PC-3 (cell line): Measurements from ENCODE around the gene ATP1B3. TPM values are rescaled to one million over a fixed set of nuclear protein-coding genes. Genes with fewer than 3 reads are reported as not detected.
A peak's percentile ranks its signal among the peaks of the same experiment; 100 is the strongest.

Experiments
- ATAC-seq: fragments of 200-7000 bp; cut with Tn5 transposase; 2 replicates; pipeline ENCODE4 v1.9.1; 2020; ENCODE audit warnings: mild to moderate bottlenecking, moderate library complexity
- BruUV-seq: library from RNA; stranded (reverse); fragments of 400-500 nt; replicated peaks from 2 replicates; lab custom pipeline; 2021; lab: Mats Ljungman, UMichigan
- CTCF ChIA-PET: fragments of 300-600 bp; sonication (Branson Sonifier 250); formaldehyde crosslinking; loops from one replicate; lab custom pipeline; 2022; ENCODE audit warnings: antibody characterized with exemption; lab: Charles Lee
- POLR2A ChIA-PET: fragments of 300-600 bp; sonication (Branson Sonifier 250); formaldehyde crosslinking; loops from one replicate; lab custom pipeline; 2022; ENCODE audit warnings: antibody characterized with exemption; ENCODE audit not compliant: unreplicated experiment; lab: Charles Lee
- DNase-seq: peaks from one replicate; pipeline ENCODE4 v3.0.0-alpha.2; 2015
- H2AFZ ChIP-seq: fragments of 300-600 bp; sonication (generic); 2 replicates; pipeline ENCODE4 v1.6.0; 2016; ENCODE audit warnings: antibody characterized with exemption, low read length
- H3F3A ChIP-seq: fragments of 300-600 bp; sonication (generic); one replicate; pipeline ENCODE4 v1.6.0; 2017; ENCODE audit warnings: antibody characterized with exemption, low read length, control low read depth, mild to moderate bottlenecking; ENCODE audit not compliant: unreplicated experiment
- H3K27ac ChIP-seq: fragments of 300-600 bp; sonication (generic); 2 replicates; pipeline ENCODE4 v1.5.1; 2016; ENCODE audit warnings: mild to moderate bottlenecking, low read length
- H3K27me3 ChIP-seq: fragments of 300-600 bp; sonication (generic); 2 replicates; pipeline ENCODE4 v1.6.1; 2016; ENCODE audit warnings: low read length, mixed read lengths
- H3K36me3 ChIP-seq: fragments of 300-600 bp; sonication (generic); 2 replicates; pipeline ENCODE4 v1.6.1; 2016; ENCODE audit warnings: low read depth, mixed run types, low read length, mixed read lengths
- H3K4me1 ChIP-seq: fragments of 300-600 bp; sonication (generic); 2 replicates; pipeline ENCODE4 v1.5.1; 2016; ENCODE audit warnings: low read length; ENCODE audit not compliant: insufficient read depth
- H3K4me2 ChIP-seq: fragments of 300-600 bp; sonication (generic); 2 replicates; pipeline ENCODE4 v1.6.0; 2016; ENCODE audit warnings: low read length
- H3K4me3 ChIP-seq: fragments of 300-600 bp; sonication (generic); 2 replicates; pipeline ENCODE4 v1.5.1; 2016; ENCODE audit warnings: mild to moderate bottlenecking, low read length, mixed read lengths
- H3K79me2 ChIP-seq: fragments of 300-600 bp; sonication (generic); 2 replicates; pipeline ENCODE4 v1.6.1; 2017; ENCODE audit warnings: low read length, mixed read lengths
- H3K9ac ChIP-seq: fragments of 300-600 bp; sonication (generic); 2 replicates; pipeline ENCODE4 v1.6.0; 2016; ENCODE audit warnings: mild to moderate bottlenecking, low read length
- H3K9me2 ChIP-seq: fragments of 300-600 bp; sonication (generic); replicated peaks from 2 replicates; pipeline ENCODE4 v1.6.1; 2016; ENCODE audit warnings: mixed run types, low read length, mixed read lengths
- H3K9me3 ChIP-seq: fragments of 300-600 bp; sonication (generic); 2 replicates; pipeline ENCODE4 v1.6.1; 2016; ENCODE audit warnings: low read length, mixed read lengths
- H4K20me1 ChIP-seq: fragments of 300-600 bp; sonication (generic); 2 replicates; pipeline ENCODE4 v1.6.1; 2016; ENCODE audit warnings: low read length, mixed read lengths
- CTCF ChIP-seq: fragments of 300-600 bp; sonication (generic); conservative IDR thresholded peaks from 2 replicates; pipeline ENCODE4 v1.5.1; 2017; ENCODE audit warnings: antibody characterized with exemption, low read depth, mild to moderate bottlenecking, low read length
- EZH2 ChIP-seq: fragments of 300-600 bp; sonication (generic); IDR thresholded peaks from one replicate; pipeline ENCODE4 v1.6.1; 2017; ENCODE audit warnings: antibody characterized with exemption, mild to moderate bottlenecking, low read length; ENCODE audit not compliant: unreplicated experiment
- EZH2phosphoT487 ChIP-seq: fragments of 300-600 bp; sonication (generic); IDR thresholded peaks from 2 replicates; pipeline ENCODE4 v1.6.1; 2018; ENCODE audit warnings: mild to moderate bottlenecking, antibody characterized with exemption, low read length, borderline replicate concordance
- intact Hi-C: fragments of 100-400 bp; cut with micrococcal nuclease; formaldehyde crosslinking; loops from 2 replicates; pipeline ENCODE4 v1.9.0; 2023
- total RNA-seq: library from RNA; depleted of rRNA; stranded (reverse); fragments of >200 nt; gene quantifications from 2 replicates; pipeline ENCODE4 v1.2.3, GENCODE V29; 2014

ATP1B3 gene
- total RNA-seq, 1 experiment from 2014 or later, result 20.6 TPM

- no peak overlapping the region for H3K9ac ChIP-seq
- H3K9me2 ChIP-seq, result no peaks in the 10 kb centered on the region
- no peak overlapping the region for H3K27ac ChIP-seq
- ChIA-PET CTCF (no interaction called here), POLR2A (no interaction called here)
- intact Hi-C loops, result no loop called here
- H2AFZ ChIP-seq, result no peak overlapping the region
- H3K4me1 ChIP-seq, result no peaks in the 10 kb centered on the region; the same call in 1 of the 2 replicates
- ATAC-seq (no peak), DNase-seq (no peak)
- no peaks in the 10 kb centered on the region for H3K79me2 ChIP-seq
- no peak overlapping the region for H3K4me2 ChIP-seq
- no peaks in the 10 kb centered on the region for H3K36me3 ChIP-seq
- no peaks in the 10 kb centered on the region for H3K27me3 ChIP-seq
- BruUV-seq, result no TSS peak
- no peaks in the 10 kb centered on the region for H3F3A ChIP-seq
- TF ChIP-seq EZH2phosphoT487 (no peak), EZH2 (no peak), CTCF (no peak)
- H3K4me3 ChIP-seq, result no peak overlapping the region
- H4K20me1 ChIP-seq, result no peaks in the 10 kb centered on the region
- no peaks in the 10 kb centered on the region for H3K9me3 ChIP-seq
These were observed 27.2 kb upstream of the ATP1B3 start for GRCh38 chr3:141849056-141849815.

DNA sequence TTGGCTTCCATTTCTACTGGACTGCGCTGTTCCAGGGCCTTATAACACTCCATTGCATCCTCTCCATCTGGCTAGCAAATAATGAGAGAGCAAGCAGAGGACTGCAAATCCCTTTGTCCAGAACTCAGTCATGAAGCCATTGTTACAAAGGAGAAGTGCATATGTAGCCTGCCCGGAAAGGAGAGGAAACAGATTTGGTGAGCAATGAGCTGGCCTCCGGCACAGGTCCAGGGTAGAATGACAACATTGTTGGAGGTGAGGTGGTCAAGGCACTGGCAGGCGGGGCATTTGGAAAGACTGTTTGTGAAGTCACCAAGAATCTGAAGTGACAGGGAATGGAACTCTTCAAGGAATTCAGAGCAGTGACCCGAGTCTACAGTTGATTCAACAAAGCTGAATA lies 25.0 kb upstream of the ATP1B3 start:
- Histone ChIP-seq H4K20me1 (no peaks in the 10 kb centered on the region), H3K9me2 (no peaks in the 10 kb centered on the region), H3K4me1 (no peaks in the 10 kb centered on the region; the same call in 1 of the 2 replicates), H3K27ac (no peak overlapping the region), H2AFZ (peak overlapping the region; percentile 65; the same call in 1 of the 2 replicates), H3K27me3 (no peaks in the 10 kb centered on the region), H3F3A (no peaks in the 10 kb centered on the region), H3K36me3 (no peaks in the 10 kb centered on the region), H3K4me3 (no peak overlapping the region), H3K9me3 (no peaks in the 10 kb centered on the region), H3K79me2 (no peaks in the 10 kb centered on the region), H3K9ac (no peak overlapping the region), H3K4me2 (no peak overlapping the region)
- no TSS peak for BruUV-seq
- intact Hi-C loops, result no loop called here
- peak; percentile 78 for ATAC-seq
- DNase-seq, result peak; percentile 60
- TF ChIP-seq EZH2 (no peak), CTCF (no peak), EZH2phosphoT487 (no peak)
- POLR2A ChIA-PET, result interaction anchor here (0.6 kb wide), 1 partner anchor 24 kb away, joined by 18 read pairs; no protein-coding TSS in a partner anchor
- CTCF ChIA-PET, result no interaction called here

GRCh38 chr3:141853081-141853601 lies 23.3 kb upstream of the ATP1B3 start:
- Histone ChIP-seq H3K4me1 (no peaks in the 10 kb centered on the region; the same call in 1 of the 2 replicates), H3K79me2 (no peaks in the 10 kb centered on the region), H3K9ac (no peak overlapping the region), H3K9me3 (no peaks in the 10 kb centered on the region), H3K36me3 (no peaks in the 10 kb centered on the region), H3K9me2 (no peaks in the 10 kb centered on the region), H3K4me3 (no peak overlapping the region), H2AFZ (no peak overlapping the region), H3K27me3 (no peaks in the 10 kb centered on the region), H3K4me2 (no peak overlapping the region), H4K20me1 (no peaks in the 10 kb centered on the region), H3F3A (no peaks in the 10 kb centered on the region), H3K27ac (no peak overlapping the region)
- BruUV-seq, result no TSS peak
- intact Hi-C loops, result no loop called here
- ATAC-seq (no peak), DNase-seq (no peak)
- no peak for TF ChIP-seq EZH2phosphoT487
- no peak for TF ChIP-seq CTCF
- no peak for TF ChIP-seq EZH2
- ChIA-PET CTCF (no interaction called here), POLR2A (no interaction called here)
